H54 (cell line): ENCODE data around the gene RPL14.

ENCODE experiments used
- DNase-seq: peaks from one replicate; pipeline ENCODE4 v3.0.0; 2011; ENCODE audit warnings: low spot score, mixed read lengths; ENCODE audit not compliant: insufficient read length
- FAIRE-seq: peaks from 3 replicates; lab custom pipeline; 2011; peaks lifted over from hg19 to GRCh38; lab: Jason Lieb, UNC
- POLR2A ChIP-seq: IDR thresholded peaks from 2 replicates; pipeline ENCODE4 v1.6.1; 2011; ENCODE audit warnings: low read depth, mild to moderate bottlenecking, low read length

Gene RPL14

GRCh38 chr3:40518067-40518466, 60.9 kb downstream of the RPL14 start:
- FAIRE-seq (no peak), DNase-seq (no peak)
- TF ChIP-seq POLR2A = no peak
